Heart left ventricle (tissue), 16 donors: ENCODE data around the gene CLDN17. TPM values are rescaled to one million over a fixed set of nuclear protein-coding genes. Genes with fewer than 3 reads are reported as not detected.

Source experiments
- ATAC-seq, 4 donors: fragments of 200-7000 bp; cut with Tn5 transposase; one replicate each; pipeline ENCODE4 v1.9.1; 2020 to 2022; ENCODE audit warnings: moderate library complexity in 4 of 4, mild to moderate bottlenecking in 3 of 4, moderate number of reproducible peaks in 1 of 4
- DNase-seq, 5 donors: peaks; one replicate each; pipeline ENCODE4 v3.0.0-alpha.2; 2020
- H3K27ac ChIP-seq, 12 donors: fragments of 200-600 bp; sonication (generic) in 4 of 12; one replicate each; pipeline versions ENCODE4 v1.5.0 to v1.8.0; 2016 to 2022; ENCODE audit warnings: mild to moderate bottlenecking in 2 of 12
- H3K27me3 ChIP-seq, 9 donors: fragments of 200-600 bp; sonication (generic) in 2 of 9; one replicate each; pipeline versions ENCODE4 v1.5.1 to v1.8.0; 2016 to 2022; ENCODE audit warnings: mild to moderate bottlenecking in 3 of 9
- H3K36me3 ChIP-seq, 9 donors: fragments of 200-600 bp; sonication (generic) in 2 of 9; one replicate each; pipeline versions ENCODE4 v1.5.0 to v1.8.0; 2018 to 2022; ENCODE audit warnings: mild to moderate bottlenecking in 2 of 9
- H3K4me1 ChIP-seq, 12 donors: fragments of 200-600 bp; sonication (generic) in 4 of 12; one replicate each; pipeline versions ENCODE4 v1.5.0 to v1.8.0; 2016 to 2022; ENCODE audit warnings: mild to moderate bottlenecking in 3 of 12
- H3K4me3 ChIP-seq, 12 donors: fragments of 200-600 bp; sonication (generic) in 4 of 12; one replicate each; pipeline versions ENCODE4 v1.5.0 to v1.8.0; 2017 to 2022; ENCODE audit warnings: mild to moderate bottlenecking in 9 of 12, moderate library complexity in 4 of 12
- H3K9me3 ChIP-seq, 12 donors: fragments of 200-600 bp; sonication (generic) in 4 of 12; one replicate each; pipeline versions ENCODE4 v1.5.0 to v1.8.0; 2016 to 2022; ENCODE audit warnings: mild to moderate bottlenecking in 1 of 12
- CTCF ChIP-seq, 12 donors: fragments of 200-600 bp; sonication (generic) in 4 of 12; IDR thresholded peaks; one replicate each; pipeline versions ENCODE4 v1.5.0 to v1.8.0; 2018 to 2022; ENCODE audit warnings: antibody characterized with exemption in 12 of 12, mild to moderate bottlenecking in 5 of 12
- POLR2A ChIP-seq, 2 donors: fragments of 450-650 bp; IDR thresholded peaks; one replicate each; pipeline ENCODE4 v1.6.1; 2017; ENCODE audit warnings: antibody characterized with exemption in 2 of 2, mild to moderate bottlenecking in 2 of 2, moderate library complexity in 2 of 2
- WGBS, 4 donors: extraction: QIAGEN DNeasy Blood & Tissue Kit in 2 of 4; methylation state at CpG; one replicate each; pipeline versions ENCODE4 v1.1.5 to v1.1.7; 2013 to 2018; 5-methylcytosine and 5-hydroxymethylcytosine counted together
- intact Hi-C, 10 donors: fragments of 100-400 bp; cut with DNase I; formaldehyde crosslinking; loops; one replicate each; pipeline versions ENCODE4 v1.11.1 to v1.14.2; 2022
- polyA plus RNA-seq, 2 donors: library from polyadenylated mRNA; stranded (reverse); fragments of 200-250 nt; gene quantifications; one replicate each; pipeline ENCODE4 v1.2.3, GENCODE V29; 2013
- total RNA-seq, 9 donors: library from RNA; depleted of rRNA in 2 of 9; stranded (reverse); fragments of >200 nt in 2 of 9; fragmentation: NEBNext Ultra II Directional in 3 of 9; extraction: Animal tissue kit (Norgen Biotek cat#: 25700) in 3 of 9; gene quantifications; one replicate each; pipeline versions ENCODE4 v1.1.0 to v1.2.4, GENCODE V29; 2016 to 2023
- donor health status: ischemic (EF 13 %, LVEDD 7.1; RV severe dilation, severe dysfunction).
- donor health status: healthy with polysubstance abuse.
- donor health status: DM: no; HTN: yes; CAD: no.
- donor health status: DM: no; HTN: no; CAD: no.
- donor health status: ischemic (EF 25% LVEDD 6.9; RV normal size, moderate dysfunction).
- donor health status: ischemic (EF 25% LVEDD 5.7; RV mildly dilated, moderate dysfunction).
- donor health status: healthy.
- donor health status: DM: yes; HTN: yes; CAD: no.
- donor health status: ischemic (EF 35%, LVEDD 5.7; RV mildly dilated, moderate dysfunction).
- donor health status: nonischemic (EF 11% LVEDD 7.7; RV severe dilation, severe dysfunction).
- donor health status: DM: yes; HTN: yes; CAD: no.
- donor health status: PGD.
- donor health status: ischemic (EF 29% LVEDD 5.4; RV normal size, mild dysfunction).
- donor health status: nonischemic (EF 23%, LVEDD 6.1; RV moderate dilation, normal function).

Gene CLDN17
- total and polyA plus RNA-seq, 11 donors: not detected

- 70 to 90% (median 85%) methylated on average over 3 of the region's 3 CpGs for WGBS, 4 donors
- TF ChIP-seq POLR2A (IDR thresholded peaks at IDR 0.05): no peak
- TF ChIP-seq CTCF (IDR thresholded peaks at IDR 0.05): no peak
- no peaks in the 10 kb centered on the region for H3K36me3 ChIP-seq
- intact Hi-C loops: no loop called here
- H3K27me3 ChIP-seq: no peaks in the 10 kb centered on the region
- H3K4me3 ChIP-seq: no peak overlapping the region
- H3K9me3 ChIP-seq: no peaks in the 10 kb centered on the region
- no peaks in the 10 kb centered on the region for H3K4me1 ChIP-seq
- no peak overlapping the region for H3K27ac ChIP-seq
- no peak for ATAC-seq
- DNase-seq: no peak
These were observed 1.5 kb upstream of the CLDN17 start for GRCh38 chr21:30168086-30168485.

GRCh38 chr21:30166171-30166570 lies 434 bp downstream of the CLDN17 start:
- Histone ChIP-seq H3K36me3 (no peaks in the 10 kb centered on the region), H3K9me3 (no peaks in the 10 kb centered on the region), H3K27ac (no peak overlapping the region), H3K27me3 (no peaks in the 10 kb centered on the region), H3K4me3 (no peak overlapping the region), H3K4me1 (no peaks in the 10 kb centered on the region)
- intact Hi-C loops: no loop called here
- DNase-seq (no peak), ATAC-seq (no peak)
- TF ChIP-seq CTCF (IDR thresholded peaks at IDR 0.05) (no peak), POLR2A (IDR thresholded peaks at IDR 0.05) (no peak)
- WGBS, 4 donors: 90 to 93% (median 91%) methylated on average over 8 to 9 of the region's 9 CpGs

GRCh38 chr21:30164796-30165195 lies 1.8 kb downstream of the CLDN17 start:
- Histone ChIP-seq H3K36me3 (no peaks in the 10 kb centered on the region), H3K27ac (no peak overlapping the region), H3K27me3 (no peaks in the 10 kb centered on the region), H3K9me3 (no peaks in the 10 kb centered on the region), H3K4me3 (no peak overlapping the region), H3K4me1 (no peaks in the 10 kb centered on the region)
- 81 to 91% (median 87%) methylated on average over 1 of the region's 1 CpG for WGBS, 4 donors
- intact Hi-C loops: no loop called here
- no peak for TF ChIP-seq CTCF (IDR thresholded peaks at IDR 0.05)
- ATAC-seq (no peak), DNase-seq (no peak)

- ATAC-seq: no peak
- TF ChIP-seq POLR2A (IDR thresholded peaks at IDR 0.05) (no peak), CTCF (IDR thresholded peaks at IDR 0.05) (no peak)
- intact Hi-C loops: no loop called here
These were observed 12.8 kb downstream of the CLDN17 start for GRCh38 chr21:30153697-30154340.

More at GRCh38 chr21:30153697-30154340, 12.8 kb downstream of the CLDN17 start:
- no peak for DNase-seq
- no peaks in the 10 kb centered on the region for H3K36me3 ChIP-seq
- H3K4me1 ChIP-seq: no peaks in the 10 kb centered on the region
- WGBS, 4 donors: 45 to 63% (median 49%) methylated on average over 1 of the region's 1 CpG
- H3K27me3 ChIP-seq: no peaks in the 10 kb centered on the region
- no peak overlapping the region for H3K27ac ChIP-seq
- H3K4me3 ChIP-seq: no peak overlapping the region
- H3K9me3 ChIP-seq: no peaks in the 10 kb centered on the region
